ENCODE results near the gene INPP5A.

The INPP5A gene

DNA sequence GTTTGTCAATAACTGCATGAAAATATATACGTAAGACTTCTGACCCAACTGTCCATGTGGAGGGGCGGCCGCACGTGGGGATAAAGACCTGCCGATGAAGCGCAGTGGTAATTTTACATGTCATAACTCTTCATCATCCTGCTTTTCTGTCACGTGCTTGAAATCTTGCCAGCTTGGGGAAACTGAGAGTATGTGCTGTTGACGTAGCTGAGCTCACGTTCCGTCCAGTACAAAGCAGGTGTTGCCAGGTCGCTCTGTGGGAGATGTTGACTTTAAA lies 105.1 kb downstream of the INPP5A start:
- no peak overlapping the region for H3K4me3 ChIP-seq (ENCODE audit: low read length, poor library complexity, severe bottlenecking)
- H3K79me2 ChIP-seq (ENCODE audit: insufficient read depth, low read length), result peaks cover 66% of the 10 kb centered on the region
- H3K9me2 ChIP-seq (replicated peaks; ENCODE audit: low read depth, low read length), result no peaks in the 10 kb centered on the region
- no peaks in the 10 kb centered on the region; the same call in 1 of the 2 replicates for H3K36me3 ChIP-seq (ENCODE audit: insufficient read depth, low read length)
- peaks cover 4% of the 10 kb centered on the region for H4K20me1 ChIP-seq (ENCODE audit: insufficient read depth, low read length, poor library complexity, severe bottlenecking)
- H3K9ac ChIP-seq (ENCODE audit: low read depth, low read length, poor library complexity, severe bottlenecking), result no peak overlapping the region
- no peaks in the 10 kb centered on the region for H3K27me3 ChIP-seq (ENCODE audit: insufficient read depth, low read length, poor library complexity, severe bottlenecking)
- no peak overlapping the region for H3K4me2 ChIP-seq (ENCODE audit: low read depth, low read length, poor library complexity, severe bottlenecking)
- no peaks in the 10 kb centered on the region for H3K9me3 ChIP-seq (ENCODE audit: insufficient read depth, low read depth, low read length)
- H2AFZ ChIP-seq (ENCODE audit: low read length), result no peak overlapping the region
- H3F3A ChIP-seq (ENCODE audit: low read depth), result no peaks in the 10 kb centered on the region
- TF ChIP-seq EZH2phosphoT487 (IDR thresholded peaks at IDR 0.05; ENCODE audit: borderline replicate concordance) (no peak), CTCF (conservative IDR thresholded peaks at IDR 0.05; ENCODE audit: low read length) (no peak)
- peaks cover 1% of the 10 kb centered on the region for H3K4me1 ChIP-seq (ENCODE audit: insufficient read depth, low read length, poor library complexity, severe bottlenecking)

- H4K20me1 ChIP-seq (ENCODE audit: insufficient read depth, low read length, poor library complexity, severe bottlenecking), result peaks cover 4% of the 10 kb centered on the region
- no peaks in the 10 kb centered on the region for H3K9me3 ChIP-seq (ENCODE audit: insufficient read depth, low read depth, low read length)
- no peak overlapping the region for H3K9ac ChIP-seq (ENCODE audit: low read depth, low read length, poor library complexity, severe bottlenecking)
- TF ChIP-seq EZH2phosphoT487 (IDR thresholded peaks at IDR 0.05; ENCODE audit: borderline replicate concordance) (no peak), CTCF (conservative IDR thresholded peaks at IDR 0.05; ENCODE audit: low read length) (no peak)
- H3K27me3 ChIP-seq (ENCODE audit: insufficient read depth, low read length, poor library complexity, severe bottlenecking), result no peaks in the 10 kb centered on the region
- H3K36me3 ChIP-seq (ENCODE audit: insufficient read depth, low read length), result no peaks in the 10 kb centered on the region; the same call in 1 of the 2 replicates
- no peak overlapping the region for H3K4me3 ChIP-seq (ENCODE audit: low read length, poor library complexity, severe bottlenecking)
- peaks cover 59% of the 10 kb centered on the region for H3K79me2 ChIP-seq (ENCODE audit: insufficient read depth, low read length)
- no peak overlapping the region for H3K4me2 ChIP-seq (ENCODE audit: low read depth, low read length, poor library complexity, severe bottlenecking)
- H3F3A ChIP-seq (ENCODE audit: low read depth), result no peaks in the 10 kb centered on the region
- H3K9me2 ChIP-seq (replicated peaks; ENCODE audit: low read depth, low read length), result no peaks in the 10 kb centered on the region
- no peaks in the 10 kb centered on the region for H3K4me1 ChIP-seq (ENCODE audit: insufficient read depth, low read length, poor library complexity, severe bottlenecking)
- no peak overlapping the region for H2AFZ ChIP-seq (ENCODE audit: low read length)
Measured at GRCh38 chr10:132643709-132644526, 106.3 kb downstream of the INPP5A start.

GRCh38 chr10:132644527-132645246 lies 107.1 kb downstream of the INPP5A start:
- H3F3A ChIP-seq (ENCODE audit: low read depth), result no peaks in the 10 kb centered on the region
- no peak overlapping the region for H3K9ac ChIP-seq (ENCODE audit: low read depth, low read length, poor library complexity, severe bottlenecking)
- no peaks in the 10 kb centered on the region; the same call in 1 of the 2 replicates for H3K36me3 ChIP-seq (ENCODE audit: insufficient read depth, low read length)
- H3K79me2 ChIP-seq (ENCODE audit: insufficient read depth, low read length), result peaks cover 51% of the 10 kb centered on the region
- no peak overlapping the region for H2AFZ ChIP-seq (ENCODE audit: low read length)
- no peak overlapping the region for H3K4me2 ChIP-seq (ENCODE audit: low read depth, low read length, poor library complexity, severe bottlenecking)
- H3K4me3 ChIP-seq (ENCODE audit: low read length, poor library complexity, severe bottlenecking), result no peak overlapping the region
- TF ChIP-seq EZH2phosphoT487 (IDR thresholded peaks at IDR 0.05; ENCODE audit: borderline replicate concordance) (no peak), CTCF (conservative IDR thresholded peaks at IDR 0.05; ENCODE audit: low read length) (no peak)
- H4K20me1 ChIP-seq (ENCODE audit: insufficient read depth, low read length, poor library complexity, severe bottlenecking), result peaks cover 4% of the 10 kb centered on the region
- H3K4me1 ChIP-seq (ENCODE audit: insufficient read depth, low read length, poor library complexity, severe bottlenecking), result no peaks in the 10 kb centered on the region
- H3K9me2 ChIP-seq (replicated peaks; ENCODE audit: low read depth, low read length), result no peaks in the 10 kb centered on the region
- H3K9me3 ChIP-seq (ENCODE audit: insufficient read depth, low read depth, low read length), result no peaks in the 10 kb centered on the region
- H3K27me3 ChIP-seq (ENCODE audit: insufficient read depth, low read length, poor library complexity, severe bottlenecking), result no peaks in the 10 kb centered on the region

Data from Loucy (cell line).